ENCODE measurements around the gene LPCAT3.

GRCh38 chr12:6943389-6943721 lies 74.9 kb downstream of the LPCAT3 start:
- TF ChIP-seq CTCF (IDR thresholded peaks at IDR 0.05; ENCODE audit: low read depth, low read length, poor library complexity, severe bottlenecking) (no peak), EZH2phosphoT487 (IDR thresholded peaks at IDR 0.05; ENCODE audit: borderline replicate concordance, low read length) (no peak)

Measured in DOHH2 (cell line).